Measurements from ENCODE around the gene SAP30BP. TPM values are rescaled to one million over a fixed set of nuclear protein-coding genes. Genes with fewer than 3 reads are reported as not detected.

SAP30BP gene
- total and polyA plus RNA-seq, 2 of the 8 experiments (the other 6 are each of a cell fraction or from before 2014, with no cell fraction given): 63.3 to 79.9 TPM

GRCh38 chr17:75641343-75641742 is 25.8 kb upstream of the SAP30BP start (continued):
- TF ChIP-seq KDM5A (IDR thresholded peaks at IDR 0.05; ENCODE audit: low read length): no peak
- TF ChIP-seq GTF2F1 (IDR thresholded peaks at IDR 0.05; ENCODE audit: borderline replicate concordance, low read depth, low read length): no peak

Data from H1 (cell line).